Ishikawa (cell line): Measurements from ENCODE around the gene MYBL2.

Experiments used
- MAX ChIP-seq: IDR thresholded peaks from 2 replicates; pipeline ENCODE4 v1.6.1; 2012
- NFIC ChIP-seq: IDR thresholded peaks from 2 replicates; pipeline ENCODE4 v1.6.1; 2012
- REST ChIP-seq: IDR thresholded peaks from 2 replicates; pipeline ENCODE4 v1.6.1; 2012; ENCODE audit warnings: low read depth, mild to moderate bottlenecking

- TF ChIP-seq REST (no peak), MAX (no peak), NFIC (no peak)
Measured at GRCh38 chr20:43662943-43663655, 3.8 kb upstream of the MYBL2 start.
